ENCODE data around the gene SPIN1. TPM values are rescaled to one million over a fixed set of nuclear protein-coding genes. Genes with fewer than 3 reads are reported as not detected.

Gene SPIN1
- total RNA-seq, 2 experiments from 2014 or later: 20.0 to 39.0 TPM

- H3K9me2 ChIP-seq (ENCODE audit: insufficient read depth, low read length): no peaks in the 10 kb centered on the region
- TF ChIP-seq CTCF (conservative IDR thresholded peaks at IDR 0.05; ENCODE audit: low read length) (no peak), EZH2phosphoT487 (IDR thresholded peaks at IDR 0.05; ENCODE audit: borderline replicate concordance, low read depth, low read length) (no peak)
- POLR2A ChIA-PET: no interaction called here
- H3K9me3 ChIP-seq (ENCODE audit: low read length): no peaks in the 10 kb centered on the region
- no peaks in the 10 kb centered on the region for H3K4me1 ChIP-seq (ENCODE audit: insufficient read depth, low read length, poor library complexity, severe bottlenecking)
- H3K4me2 ChIP-seq (ENCODE audit: low read length): no peak overlapping the region
- H3K4me3 ChIP-seq (ENCODE audit: low read depth, low read length, poor library complexity, severe bottlenecking): no peak overlapping the region
- no peaks in the 10 kb centered on the region for H3K36me3 ChIP-seq (ENCODE audit: insufficient read depth, low read length)
- no peak overlapping the region for H3K27ac ChIP-seq (ENCODE audit: low read depth, low read length, poor library complexity, severe bottlenecking)
- no peaks in the 10 kb centered on the region for H4K20me1 ChIP-seq (ENCODE audit: insufficient read depth, low read length)
- CTCF ChIA-PET (ENCODE audit: unreplicated experiment): no interaction called here
- no TSS peak for BruUV-seq (replicated peaks)
- H3K79me2 ChIP-seq (ENCODE audit: insufficient read depth, low read depth, low read length): no peaks in the 10 kb centered on the region
- no peak for DNase-seq (ENCODE audit: low spot score)
- intact Hi-C loops (cut with micrococcal nuclease; ENCODE audit: unreplicated experiment): no loop called here
- H2AFZ ChIP-seq (ENCODE audit: low read length): no peak overlapping the region
Measured at GRCh38 chr9:88527618-88528017, 139.4 kb downstream of the SPIN1 start.

Other genes with a start within 250 kb of the SPIN1 start
- not detected in 2 replicates for gene SPATA31C2, start 250.0 kb upstream of the SPIN1 start, total RNA-seq (2014; rRNA removed; shearing (Covaris generic))
- gene SPATA31C2, start 250.0 kb upstream of the SPIN1 start, total RNA-seq (2022): not detected in 2 replicates
- gene NXNL2, start 146.7 kb downstream of the SPIN1 start, total RNA-seq (2014; rRNA removed; shearing (Covaris generic)): not detected in 2 replicates
- not detected in 2 replicates for gene NXNL2, start 146.7 kb downstream of the SPIN1 start, total RNA-seq (2022)